ENCODE data around the gene RBBP4. TPM values are rescaled to one million over a fixed set of nuclear protein-coding genes. Genes with fewer than 3 reads are reported as not detected.

Gene RBBP4
- total and polyA plus RNA-seq, 2 of the 8 experiments (the other 6 are each of a cell fraction or from before 2014, with no cell fraction given): 147 to 397 TPM

GRCh38 chr1:32659581-32659980 is 8.6 kb downstream of the RBBP4 start (continued):
- TF ChIP-seq JUN (IDR thresholded peaks at IDR 0.05; ENCODE audit: low read depth, low read length): no peak
- no peak for TF ChIP-seq JUND (IDR thresholded peaks at IDR 0.05; ENCODE audit: low read length)
- TF ChIP-seq ATF2 (IDR thresholded peaks at IDR 0.05; ENCODE audit: low read length): no peak
- TF ChIP-seq FOSL1 (IDR thresholded peaks at IDR 0.05; ENCODE audit: insufficient read depth, low read depth, low read length): no peak
- TF ChIP-seq GTF2F1 (IDR thresholded peaks at IDR 0.05; ENCODE audit: borderline replicate concordance, low read depth, low read length): no peak
- no peak for TF ChIP-seq TBP (IDR thresholded peaks at IDR 0.05; ENCODE audit: low read depth, low read length)
- TF ChIP-seq CREB1 (IDR thresholded peaks at IDR 0.05): no peak
- TF ChIP-seq RAD21 (IDR thresholded peaks at IDR 0.05 in 1 of 2, conservative IDR thresholded peaks at IDR 0.05 in 1 of 2; ENCODE audit: low read depth in 2 of 2, low read length in 2 of 2): no peak
